Choroid plexus epithelial cell (primary cell): ENCODE measurements around the gene FAM98C.
A peak's percentile ranks its signal among the peaks of the same experiment; 100 is the strongest.
"Not testable (repeated sequence)": the region's sequence is repeated elsewhere in the genome, so short reads cannot be mapped to it uniquely, and the experiment has no call there.

Source experiments
- DNase-seq: peaks from one replicate; pipeline ENCODE4 v3.0.0-alpha.2; 2010; ENCODE audit warnings: low read depth
- H3K4me3 ChIP-seq: 2 replicates; pipeline ENCODE4 v1.5.1; 2011; ENCODE audit warnings: low read depth, mild to moderate bottlenecking, control low read depth, low read length, moderate library complexity
- CTCF ChIP-seq: conservative IDR thresholded peaks from 2 replicates; pipeline ENCODE4 v1.5.1; 2011; ENCODE audit warnings: low read depth, mild to moderate bottlenecking, control low read depth, inconsistent platforms, low read length, moderate library complexity

FAM98C gene

DNA sequence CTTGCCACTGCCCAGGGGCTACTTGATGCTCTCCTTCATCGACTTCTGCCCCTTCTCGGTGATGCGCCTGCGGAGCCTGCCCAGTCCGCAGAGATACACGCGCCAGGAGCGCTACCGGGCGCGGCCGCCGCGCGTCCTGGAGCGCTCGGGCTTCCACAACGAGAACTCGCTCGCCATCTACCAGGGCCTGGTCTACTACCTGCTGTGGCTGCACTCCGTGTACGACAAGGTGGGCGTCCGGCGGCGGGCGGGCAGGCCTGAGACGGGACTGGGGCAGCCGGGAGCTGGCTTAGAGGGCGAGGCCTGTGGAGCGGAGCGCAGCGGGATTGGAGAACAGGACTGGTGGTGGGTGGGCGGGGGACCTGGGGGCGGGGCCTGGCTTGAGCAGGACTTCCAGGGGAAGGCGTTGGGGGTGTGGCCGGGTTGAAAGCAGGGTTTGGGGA lies 41.2 kb upstream of the FAM98C start:
- DNase-seq = peak; percentile 75
- TF ChIP-seq CTCF = peak; percentile 19
- peak overlapping the region; percentile 62 for H3K4me3 ChIP-seq

DNA sequence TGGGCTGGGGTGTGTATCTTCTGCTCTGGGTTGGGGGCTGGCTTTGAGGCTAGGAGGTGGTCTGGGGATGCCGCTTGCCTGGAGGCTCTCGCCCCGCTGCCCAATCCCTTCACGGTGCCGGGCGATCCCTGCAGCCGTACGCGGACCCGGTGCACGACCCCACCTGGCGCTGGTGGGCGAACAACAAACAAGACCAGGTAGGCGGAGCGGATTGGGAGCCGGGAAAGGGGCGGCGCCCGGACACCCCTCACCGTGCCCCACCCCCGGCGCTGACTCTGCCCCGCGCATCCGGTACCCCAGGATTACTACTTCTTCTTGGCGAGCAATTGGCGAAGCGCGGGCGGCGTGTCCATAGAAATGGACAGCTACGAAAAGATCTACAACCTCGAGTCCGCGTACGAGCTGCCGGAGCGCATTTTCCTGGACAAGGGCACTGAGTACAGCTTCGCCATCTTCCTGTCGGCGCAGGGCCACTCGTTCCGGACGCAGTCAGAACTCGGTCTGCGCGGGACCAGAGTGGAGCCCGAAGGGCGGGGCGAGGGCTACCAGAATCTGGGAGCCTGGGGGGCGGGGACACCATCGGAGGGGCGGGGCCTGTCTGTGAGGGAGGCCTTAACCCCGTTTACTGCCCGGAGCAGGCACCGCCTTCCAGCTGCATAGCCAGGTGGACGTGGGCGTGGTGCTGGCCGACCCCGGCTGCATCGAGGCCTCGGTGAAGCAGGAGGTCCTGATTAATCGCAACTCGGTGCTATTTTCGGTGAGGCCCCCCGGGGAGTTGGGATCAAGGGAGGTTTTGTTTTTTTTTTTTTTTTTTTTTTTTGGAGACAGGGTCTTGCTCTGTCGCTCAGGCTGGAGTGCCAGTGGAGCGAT lies 40.6 kb upstream of the FAM98C start:
- no peak for TF ChIP-seq CTCF
- H3K4me3 ChIP-seq = peak overlapping the region; percentile 62
- DNase-seq = peak; percentile 57

- not testable (repeated sequence) for H3K4me3 ChIP-seq, DNase-seq
Observed at GRCh38 chr19:38362946-38363688, 39.8 kb upstream of the FAM98C start.

- no peak for DNase-seq
- TF ChIP-seq CTCF = no peak
Observed at GRCh38 chr19:38367041-38367440, 35.9 kb upstream of the FAM98C start.

GRCh38 chr19:38369584-38369983 lies 33.3 kb upstream of the FAM98C start:
- DNase-seq = no peak
- no peak for TF ChIP-seq CTCF
- no peak overlapping the region for H3K4me3 ChIP-seq

More at GRCh38 chr19:38367041-38367440, 35.9 kb upstream of the FAM98C start:
- no peak overlapping the region for H3K4me3 ChIP-seq

- DNase-seq = no peak
- H3K4me3 ChIP-seq = no peak overlapping the region
- TF ChIP-seq CTCF = no peak
Observed at GRCh38 chr19:38370299-38370698, 32.6 kb upstream of the FAM98C start.

DNA sequence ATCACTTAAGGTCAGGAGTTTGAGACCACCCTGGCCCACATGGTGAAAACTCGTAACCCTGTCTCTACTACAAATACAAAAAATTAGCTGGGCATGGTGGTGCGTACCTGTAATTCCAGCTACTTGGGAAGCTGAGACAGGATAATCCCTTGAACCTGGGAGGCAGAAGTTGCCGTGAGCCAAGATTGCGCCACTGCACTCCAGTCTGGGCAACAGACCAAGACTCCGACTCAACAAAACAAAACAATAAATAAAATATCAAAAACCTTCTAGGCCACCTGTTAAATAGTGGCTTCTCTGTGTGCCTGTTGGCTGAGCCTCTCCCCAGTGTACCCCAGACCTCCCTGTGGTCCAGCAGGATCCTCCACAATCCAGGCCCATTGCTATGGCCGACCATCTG lies 31.8 kb upstream of the FAM98C start:
- no peak for TF ChIP-seq CTCF

More for the DNA sequence above, 31.8 kb upstream of the FAM98C start:
- DNase-seq = no peak
- no peak overlapping the region for H3K4me3 ChIP-seq
